22Rv1 (cell line): ENCODE results near the gene ZYG11B.

Experiments
- ZFX ChIP-seq: fragments of 450-650 bp; IDR thresholded peaks from 2 replicates; pipeline ENCODE4 v1.6.1; 2017; ENCODE audit warnings: antibody characterized with exemption, borderline replicate concordance
- TF ChIP-seq, protein P1 (sequence below): fragments of 450-650 bp; IDR thresholded peaks from 2 replicates; pipeline ENCODE4 v1.5.1; 2017; ENCODE audit warnings: mild to moderate bottlenecking

DNA sequence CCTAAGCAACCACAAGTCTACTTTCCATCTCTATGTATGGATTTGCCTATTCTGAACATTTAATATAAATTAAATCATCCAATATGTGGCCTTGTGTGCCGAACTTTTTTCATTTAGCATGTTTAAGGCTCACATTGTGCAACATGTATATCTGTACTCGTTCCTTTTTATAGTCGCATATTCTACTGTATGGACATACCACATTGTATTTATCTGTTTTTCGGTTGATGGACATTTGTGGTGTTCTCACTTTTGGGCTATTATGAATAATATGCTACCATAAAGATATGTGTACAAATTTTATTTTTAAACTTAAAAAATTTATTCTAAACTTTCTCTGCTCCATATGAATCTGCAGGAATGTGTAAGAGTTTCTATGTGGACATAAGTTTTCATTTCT, 129.3 kb downstream of the ZYG11B start:
- TF ChIP-seq, protein P1, sequence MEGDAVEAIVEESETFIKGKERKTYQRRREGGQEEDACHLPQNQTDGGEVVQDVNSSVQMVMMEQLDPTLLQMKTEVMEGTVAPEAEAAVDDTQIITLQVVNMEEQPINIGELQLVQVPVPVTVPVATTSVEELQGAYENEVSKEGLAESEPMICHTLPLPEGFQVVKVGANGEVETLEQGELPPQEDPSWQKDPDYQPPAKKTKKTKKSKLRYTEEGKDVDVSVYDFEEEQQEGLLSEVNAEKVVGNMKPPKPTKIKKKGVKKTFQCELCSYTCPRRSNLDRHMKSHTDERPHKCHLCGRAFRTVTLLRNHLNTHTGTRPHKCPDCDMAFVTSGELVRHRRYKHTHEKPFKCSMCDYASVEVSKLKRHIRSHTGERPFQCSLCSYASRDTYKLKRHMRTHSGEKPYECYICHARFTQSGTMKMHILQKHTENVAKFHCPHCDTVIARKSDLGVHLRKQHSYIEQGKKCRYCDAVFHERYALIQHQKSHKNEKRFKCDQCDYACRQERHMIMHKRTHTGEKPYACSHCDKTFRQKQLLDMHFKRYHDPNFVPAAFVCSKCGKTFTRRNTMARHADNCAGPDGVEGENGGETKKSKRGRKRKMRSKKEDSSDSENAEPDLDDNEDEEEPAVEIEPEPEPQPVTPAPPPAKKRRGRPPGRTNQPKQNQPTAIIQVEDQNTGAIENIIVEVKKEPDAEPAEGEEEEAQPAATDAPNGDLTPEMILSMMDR, result no peak
- TF ChIP-seq ZFX, result no peak
